Measurements from ENCODE around the gene PEX5.
"Not testable (repeated sequence)": the region's sequence is repeated elsewhere in the genome, so short reads cannot be mapped to it uniquely, and the experiment has no call there.

Gene PEX5

GRCh38 chr12:7242176-7243101 lies 53.0 kb downstream of the PEX5 start:
- no peaks in the 10 kb centered on the region for H3K27me3 ChIP-seq
- no peaks in the 10 kb centered on the region for H4K20me1 ChIP-seq
- H3K4me1 ChIP-seq: no peaks in the 10 kb centered on the region
- no peak for TF ChIP-seq Cebpa-rat (IDR thresholded peaks at IDR 0.05)
- H3K36me3 ChIP-seq: no peaks in the 10 kb centered on the region
- H3K4me3 ChIP-seq: no peak overlapping the region
- no peak overlapping the region for H3K4me2 ChIP-seq
- no peak overlapping the region for H3K27ac ChIP-seq
- H3K9me3 ChIP-seq: no peaks in the 10 kb centered on the region
- no peak overlapping the region for H3K9ac ChIP-seq

- H3K4me1 ChIP-seq, H3K27ac ChIP-seq, H4K20me1 ChIP-seq, H3K27me3 ChIP-seq, H3K9ac ChIP-seq, H3K36me3 ChIP-seq, H3K4me3 ChIP-seq, H3K4me2 ChIP-seq: not testable (repeated sequence)
- peaks cover 13% of the 10 kb centered on the region for H3K9me3 ChIP-seq
Observed at GRCh38 chr12:7251328-7251996, 62.0 kb downstream of the PEX5 start.

- Histone ChIP-seq H3K4me3 (no peak overlapping the region), H3K9ac (no peak overlapping the region), H3K4me2 (no peak overlapping the region), H3K27me3 (no peaks in the 10 kb centered on the region), H3K27ac (no peak overlapping the region), H3K36me3 (no peaks in the 10 kb centered on the region), H3K4me1 (no peaks in the 10 kb centered on the region), H3K9me3 (no peaks in the 10 kb centered on the region), H4K20me1 (no peaks in the 10 kb centered on the region)
- no peak for TF ChIP-seq Cebpa-rat (IDR thresholded peaks at IDR 0.05)
Observed at GRCh38 chr12:7259060-7259459, 69.6 kb downstream of the PEX5 start.

Data from BLaER1 (cell line).